SK-N-SH (cell line): Measurements from ENCODE around the gene CCDC154. TPM values are rescaled to one million over a fixed set of nuclear protein-coding genes. Genes with fewer than 3 reads are reported as not detected.
A peak's percentile ranks its signal among the peaks of the same experiment; 100 is the strongest.

Experiments
- CTCF ChIA-PET: fragments of 300-600, 350-600 bp; formaldehyde crosslinking; extraction: SDS; loops from one replicate; lab custom pipeline; 2021; lab: Yijun Ruan, JAX
- POLR2A ChIA-PET: fragments of 350-600 bp; sonication (Branson Sonifier 250); formaldehyde crosslinking; extraction: SDS; loops from one replicate; lab custom pipeline; 2020; ENCODE audit warnings: antibody characterized with exemption, inconsistent platforms; lab: Yijun Ruan, JAX
- DNase-seq: peaks from one replicate; pipeline ENCODE4 v3.0.0; 2012
- H2AFZ ChIP-seq: fragments of 200-600 bp; sonication (generic); 2 replicates; pipeline ENCODE4 v1.8.1; 2016; ENCODE audit warnings: antibody characterized with exemption, mild to moderate bottlenecking, low read depth
- H3F3A ChIP-seq: fragments of 200-600 bp; sonication (generic); replicated peaks from 2 replicates; pipeline ENCODE3; 2016; ENCODE audit warnings: antibody characterized with exemption, mild to moderate bottlenecking; ENCODE audit not compliant: insufficient read depth
- H3K27ac ChIP-seq, 2 experiments: fragments of 200-500 bp in 1 of 2; fragments of 200-600 bp in 1 of 2; sonication (Bioruptor generic) in 1 of 2; sonication (generic), shearing (Covaris generic) in 1 of 2; 2 replicates each; pipeline versions ENCODE4 v1.5.1 to v1.6.1; 2014 to 2016; ENCODE audit warnings: low read depth in 2 of 2, inconsistent platforms in 1 of 2, low read length in 1 of 2, mild to moderate bottlenecking in 1 of 2, mixed read lengths in 1 of 2
- H3K27me3 ChIP-seq: fragments of 200-600 bp; sonication (generic), shearing (Covaris generic); 2 replicates; pipeline ENCODE4 v1.6.1; 2016; ENCODE audit warnings: mixed run types; ENCODE audit not compliant: insufficient read depth
- H3K36me3 ChIP-seq, 2 experiments: fragments of 200-500 bp in 1 of 2; fragments of 200-600 bp in 1 of 2; sonication (Bioruptor generic) in 1 of 2; sonication (generic) in 1 of 2; replicated peaks in 1 of 2; 2 replicates each; pipeline versions ENCODE3 to v1.5.1; 2014 to 2016; ENCODE audit warnings: low read length in 1 of 2, mild to moderate bottlenecking in 1 of 2; ENCODE audit not compliant: insufficient read depth in 2 of 2, control insufficient read depth in 1 of 2
- H3K4me1 ChIP-seq, 2 experiments: fragments of 200-500 bp in 1 of 2; fragments of 200-600 bp in 1 of 2; sonication (Bioruptor generic) in 1 of 2; sonication (generic), shearing (Covaris generic) in 1 of 2; 2 replicates each; pipeline versions ENCODE4 v1.5.1 to v1.6.1; 2014 to 2016; ENCODE audit warnings: low read depth in 1 of 2, low read length in 1 of 2, mixed run types in 1 of 2; ENCODE audit not compliant: insufficient read depth in 2 of 2, control insufficient read depth in 1 of 2
- H3K4me2 ChIP-seq: fragments of 200-600 bp; sonication (generic), shearing (Covaris generic); 2 replicates; pipeline ENCODE4 v1.6.1; 2017; ENCODE audit warnings: mixed run types
- H3K4me3 ChIP-seq, 2 experiments: fragments of 200-500 bp in 1 of 2; fragments of 200-600 bp in 1 of 2; sonication (Bioruptor generic) in 1 of 2; sonication (generic), shearing (Covaris generic) in 1 of 2; 2 replicates each; pipeline versions ENCODE4 v1.5.1 to v1.8.1; 2014 to 2016; ENCODE audit warnings: low read depth in 2 of 2, inconsistent platforms in 1 of 2, low read length in 1 of 2, mild to moderate bottlenecking in 1 of 2, mixed read lengths in 1 of 2, moderate library complexity in 1 of 2
- H3K79me2 ChIP-seq: fragments of 200-600 bp; sonication (generic); 2 replicates; pipeline ENCODE4 v1.8.1; 2017; ENCODE audit warnings: mild to moderate bottlenecking; ENCODE audit not compliant: insufficient read depth
- H3K9ac ChIP-seq: fragments of 200-600 bp; sonication (generic); 2 replicates; pipeline ENCODE4 v1.6.1; 2017; ENCODE audit warnings: mixed run types
- H3K9me2 ChIP-seq: fragments of 200-600 bp; sonication (generic); 2 replicates; pipeline ENCODE4 v1.6.1; 2017; ENCODE audit warnings: mixed run types
- H3K9me3 ChIP-seq: fragments of 200-600 bp; sonication (generic); 2 replicates; pipeline ENCODE4 v1.6.1; 2017; ENCODE audit warnings: mixed run types, mild to moderate bottlenecking, moderate library complexity
- H4K20me1 ChIP-seq: fragments of 200-600 bp; sonication (generic); 2 replicates; pipeline ENCODE4 v1.6.1; 2017; ENCODE audit warnings: mild to moderate bottlenecking, mixed run types; ENCODE audit not compliant: insufficient read depth
- EP300 ChIP-seq, 2 experiments: IDR thresholded peaks; 2 replicates each; pipeline versions ENCODE4 v1.4.0 to v1.6.1; 2012; ENCODE audit warnings: borderline replicate concordance in 1 of 2, low read depth in 1 of 2, low read length in 1 of 2
- EZH2phosphoT487 ChIP-seq: fragments of 200-600 bp; sonication (generic); IDR thresholded peaks from 2 replicates; pipeline ENCODE4 v1.6.1; 2017; ENCODE audit warnings: low read depth, mixed run types, mild to moderate bottlenecking, antibody characterized with exemption, moderate library complexity, borderline replicate concordance
- FOSL2 ChIP-seq: IDR thresholded peaks from 2 replicates; pipeline ENCODE4 v1.4.0; 2012; ENCODE audit warnings: low read depth, mild to moderate bottlenecking, moderate library complexity, borderline replicate concordance
- FOXM1 ChIP-seq: IDR thresholded peaks from 2 replicates; pipeline ENCODE4 v1.4.0; 2012; ENCODE audit warnings: low read depth, mild to moderate bottlenecking
- GATA2 ChIP-seq: sonication (generic); formaldehyde crosslinking; IDR thresholded peaks from 2 replicates; pipeline ENCODE4 v1.5.0; 2020; ENCODE audit warnings: mild to moderate bottlenecking, missing genetic modification reagents
- IRF3 ChIP-seq: fragments of 150-350 bp; IDR thresholded peaks from 2 replicates; pipeline ENCODE4 v1.6.1; 2016; ENCODE audit warnings: mild to moderate bottlenecking, low read depth, low read length
- JUND ChIP-seq: IDR thresholded peaks from 2 replicates; pipeline ENCODE4 v1.4.0; 2012
- MAX ChIP-seq: IDR thresholded peaks from 2 replicates; pipeline ENCODE4 v1.4.0; 2012; ENCODE audit warnings: low read depth
- MXI1 ChIP-seq: IDR thresholded peaks from 2 replicates; pipeline ENCODE4 v1.6.1; 2012; ENCODE audit warnings: mild to moderate bottlenecking, low read depth, low read length, improper control_type of control experiment
- POLR2AphosphoS5 ChIP-seq: IDR thresholded peaks from 2 replicates; pipeline ENCODE4 v1.6.1; 2012; ENCODE audit warnings: low read depth, low read length
- RAD21 ChIP-seq: IDR thresholded peaks from 2 replicates; pipeline ENCODE4 v1.6.1; 2012; ENCODE audit warnings: mild to moderate bottlenecking, low read length
- RXRA ChIP-seq: IDR thresholded peaks from 2 replicates; pipeline ENCODE4 v1.4.0; 2012; ENCODE audit warnings: low read depth, mild to moderate bottlenecking, borderline replicate concordance
- SMC3 ChIP-seq: IDR thresholded peaks from 2 replicates; pipeline ENCODE4 v1.6.1; 2012; ENCODE audit warnings: low read depth, low read length, improper control_type of control experiment
- TAF1 ChIP-seq: IDR thresholded peaks from 2 replicates; pipeline ENCODE4 v1.6.1; 2012; ENCODE audit warnings: low read depth, mild to moderate bottlenecking, low read length, moderate library complexity, borderline replicate concordance
- TCF12 ChIP-seq: IDR thresholded peaks from 2 replicates; pipeline ENCODE4 v1.4.0; 2012
- USF2 ChIP-seq: fragments of 150-350 bp; IDR thresholded peaks from 2 replicates; pipeline ENCODE4 v1.6.1; 2017; ENCODE audit warnings: antibody characterized with exemption, low read length, low read depth, borderline replicate concordance
- WGBS: methylation state at CpG from one replicate; pipeline ENCODE4 v1.1.6; 2017; ENCODE audit warnings: low lambda C conversion rate; 5-methylcytosine and 5-hydroxymethylcytosine counted together
- polyA plus RNA-seq, 3 experiments: library from polyadenylated mRNA; depleted of rRNA; stranded (reverse); fragments of >200 nt; gene quantifications; 2 replicates each; pipeline ENCODE4 v1.2.3, GENCODE V29; 2012

CCDC154 gene
- polyA plus RNA-seq, 1 of the 3 experiments (the other 2 are of a cell fraction), result 0.35 TPM

- no peak for TF ChIP-seq MAX
- no peak for TF ChIP-seq JUND
Observed at GRCh38 chr16:1431497-1432270, 12.7 kb downstream of the CCDC154 start (continued).

GRCh38 chr16:1430759-1431496 lies 13.4 kb downstream of the CCDC154 start, which contains the start of gene PERCC1:
TSS of gene PERCC1 (plus strand) at chr16:1431078. CDS start at chr16:1432594, 1,516 bp downstream.
- Histone ChIP-seq H4K20me1 (no peaks in the 10 kb centered on the region), H3K9ac (no peak within 1 kb of the TSS), H3K27ac (peak within 1 kb of the TSS in 1 of 2 experiments; percentile 55; a peak in 2 of 4 replicates), H2AFZ (no peak within 1 kb of the TSS), H3F3A (no peaks in the 10 kb centered on the region), H3K4me1 (peaks cover 0 to 13% of the 10 kb centered on the region in 2 experiments; a peak in 1 of 4 replicates), H3K9me2 (no peaks in the 10 kb centered on the region), H3K27me3 (no peaks in the 10 kb centered on the region), H3K79me2 (no peaks in the 10 kb centered on the region), H3K4me2 (no peak within 1 kb of the TSS), H3K4me3 (no peak within 1 kb of the TSS), H3K36me3 (no peaks in the 10 kb centered on the region), H3K9me3 (no peaks in the 10 kb centered on the region)
- POLR2A ChIA-PET, result interaction anchor here (1.2 to 2.3 kb wide), 2 partner anchors 8 to 10 kb away, joined by 3 to 6 read pairs; partner anchors contain the start of gene UQCC4
- CTCF ChIA-PET, result interaction anchor here (1.3 kb wide), 1 partner anchor 15 kb away, joined by 3 read pairs; no protein-coding TSS in a partner anchor
- WGBS, result 37% methylated on average over 19 of the region's 35 CpGs
- TF ChIP-seq GATA2 (CRISPR knock-in tag) (peak; percentile 58; the same call in 1 of the 2 replicates), TAF1 (no peak), IRF3 (no peak)
- peak; percentile 81 for DNase-seq

GRCh38 chr16:1430214-1430758 lies 14.1 kb downstream of the CCDC154 start:
- peaks cover 0 to 13% of the 10 kb centered on the region in 2 experiments; a peak in 1 of 4 replicates for H3K4me1 ChIP-seq
- ChIA-PET POLR2A (interaction anchor here (1.2 to 2.3 kb wide), 2 partner anchors 8 to 9 kb away, joined by 3 to 6 read pairs; partner anchors contain the start of gene UQCC4), CTCF (interaction anchor here (1.3 to 1.4 kb wide), 3 partner anchors 8 to 97 kb away, joined by 3 to 4 read pairs (median 3); no protein-coding TSS in a partner anchor)
- no peaks in the 10 kb centered on the region for H3K9me3 ChIP-seq
- H3K27ac ChIP-seq, result peak overlapping the region in 1 of 2 experiments; percentile 55; a peak in 2 of 4 replicates
- H3K27me3 ChIP-seq, result no peaks in the 10 kb centered on the region
- H3K9ac ChIP-seq, result no peak overlapping the region
- no peaks in the 10 kb centered on the region for H4K20me1 ChIP-seq
- no peaks in the 10 kb centered on the region for H3K79me2 ChIP-seq
- H3K9me2 ChIP-seq, result no peaks in the 10 kb centered on the region
- no peak overlapping the region for H3K4me2 ChIP-seq
- no peak overlapping the region for H3K4me3 ChIP-seq
- H3F3A ChIP-seq, result no peaks in the 10 kb centered on the region
- WGBS, result 73% methylated on average over 7 of the region's 14 CpGs
- TF ChIP-seq SMC3, result no peak
- TF ChIP-seq MXI1, result no peak
- no peak for TF ChIP-seq RXRA
- TF ChIP-seq GATA2 (CRISPR knock-in tag), result no peak
- TF ChIP-seq POLR2AphosphoS5, result no peak
- no peak for TF ChIP-seq EP300 (IDR thresholded peaks at IDR 0.05; ENCODE audit: borderline replicate concordance in 1 of 2, low read depth in 1 of 2, low read length in 1 of 2)
- no peak for TF ChIP-seq TCF12
- no peak for TF ChIP-seq MAX
- TF ChIP-seq RAD21, result no peak
- TF ChIP-seq FOXM1, result no peak
- TF ChIP-seq EZH2phosphoT487, result no peak
- TF ChIP-seq IRF3, result no peak
- no peak for TF ChIP-seq USF2
- no peak for TF ChIP-seq FOSL2
- no peak overlapping the region for H2AFZ ChIP-seq
- H3K36me3 ChIP-seq, result no peaks in the 10 kb centered on the region
- DNase-seq, result no peak
